ENCODE measurements around the gene C11orf71.

The C11orf71 gene

DNA sequence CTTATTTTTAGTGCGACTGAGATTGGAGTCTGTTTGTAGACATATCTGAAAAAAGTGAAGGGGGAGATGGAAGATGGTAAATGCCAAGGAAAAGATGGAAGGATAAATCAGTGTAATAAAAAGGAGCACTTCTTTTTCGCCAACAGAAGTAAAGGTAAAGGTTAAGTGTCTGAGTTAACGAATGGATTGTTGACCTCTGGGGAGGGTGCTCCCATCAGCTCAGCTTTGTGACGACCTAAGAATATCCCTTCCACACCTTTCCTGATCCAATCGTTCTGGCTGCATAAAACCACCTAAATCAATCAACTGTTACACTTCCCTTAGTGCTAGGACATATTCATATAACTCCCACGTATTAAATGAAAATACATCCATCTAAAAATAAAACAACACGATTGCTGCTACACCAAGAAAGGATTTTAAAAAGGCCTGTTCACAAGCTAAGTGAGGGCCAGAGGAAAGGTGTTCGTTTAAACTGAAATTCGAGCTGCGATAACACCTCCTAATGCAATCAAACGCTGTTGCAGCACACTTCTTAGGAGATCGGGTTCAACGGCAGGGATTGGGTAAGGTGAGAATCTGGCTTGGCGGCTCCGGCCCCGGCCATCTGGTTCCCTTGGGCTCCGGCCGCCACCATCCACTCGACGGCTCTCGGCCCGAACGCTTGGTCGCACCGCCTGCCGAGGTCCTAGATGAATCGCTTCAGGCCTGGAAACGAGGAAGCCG is 658 bp downstream of the C11orf71 start:
- DNase-seq (ENCODE audit: low read depth in 2 of 2): no peak

DNA sequence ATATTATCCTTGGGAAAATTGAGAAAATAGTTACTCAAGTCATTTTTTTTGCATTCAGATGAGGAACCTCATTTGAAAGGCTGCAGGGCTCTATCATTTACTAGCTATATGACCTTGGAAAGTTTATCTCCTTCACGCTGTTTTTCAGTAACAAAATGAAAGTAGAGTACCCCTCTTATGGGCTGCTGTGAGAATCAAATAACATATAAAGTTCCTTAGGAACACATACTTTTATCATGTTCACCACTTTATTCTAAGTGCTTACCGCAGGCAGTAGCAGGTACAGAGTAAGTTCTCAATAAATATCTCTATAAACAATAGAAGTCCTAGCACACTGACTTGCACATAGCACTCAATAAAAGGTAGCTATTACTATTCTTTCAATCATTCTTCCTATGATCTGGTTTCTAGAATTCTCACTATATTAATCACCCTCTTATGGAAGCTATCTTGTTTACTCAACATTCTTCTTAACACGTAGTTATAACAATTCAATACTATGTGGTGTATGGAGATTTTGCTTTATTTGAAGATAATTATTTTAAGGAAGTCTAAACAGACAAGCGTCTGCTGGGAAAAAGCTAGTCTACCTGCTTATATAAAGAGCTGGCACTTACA is 1.9 kb downstream of the C11orf71 start:
- no peak for DNase-seq (ENCODE audit: low read depth in 2 of 2)

DNA sequence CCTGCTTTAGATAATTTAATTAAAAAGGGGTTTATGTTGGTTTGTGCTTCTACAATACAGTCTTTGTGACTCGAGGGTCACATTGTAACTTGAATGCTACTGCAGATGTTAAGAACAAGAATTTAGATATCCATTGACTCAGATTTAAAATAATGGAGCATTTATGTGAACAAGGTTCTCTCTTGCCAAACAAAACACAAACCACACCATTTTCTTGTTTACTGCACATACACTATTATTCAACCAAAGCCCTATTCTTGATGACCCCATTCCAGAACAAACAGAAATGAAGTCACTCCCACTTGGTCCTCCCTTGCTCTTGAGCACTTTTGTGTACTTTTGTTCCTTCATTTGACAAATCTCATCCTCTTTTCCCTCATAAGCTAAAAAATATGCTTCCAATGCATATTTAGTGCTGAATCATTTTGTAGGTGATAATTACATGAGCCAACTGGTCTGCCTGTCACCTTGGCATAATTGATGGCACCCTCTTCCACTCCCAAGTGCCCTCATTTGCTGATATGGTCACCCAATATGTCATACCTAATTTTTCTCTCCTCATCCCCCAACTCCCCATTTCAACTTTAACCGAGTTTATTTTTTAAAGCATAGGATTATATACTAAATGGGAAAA is 2.8 kb downstream of the C11orf71 start:
- DNase-seq (ENCODE audit: low read depth in 2 of 2): no peak

DNA sequence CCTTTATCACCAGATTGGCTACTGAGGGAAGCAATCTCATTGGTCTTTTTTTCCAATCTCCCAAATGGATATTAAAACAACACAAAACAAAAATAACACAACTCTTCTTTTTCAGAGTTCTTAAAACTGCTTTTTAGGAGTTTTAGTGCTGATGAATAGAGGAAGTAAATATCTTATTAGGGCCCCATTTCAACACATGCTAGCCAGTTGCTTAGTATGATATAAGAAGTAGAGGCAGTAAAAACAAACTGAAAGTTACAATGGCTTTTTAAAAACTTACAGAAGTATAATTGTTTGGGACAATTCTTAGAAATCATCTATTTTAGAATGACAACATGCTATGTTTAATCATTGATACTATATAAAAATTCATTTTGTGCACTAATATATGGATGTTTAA is 3.4 kb downstream of the C11orf71 start:
- no peak for DNase-seq (ENCODE audit: low read depth in 2 of 2)

DNA sequence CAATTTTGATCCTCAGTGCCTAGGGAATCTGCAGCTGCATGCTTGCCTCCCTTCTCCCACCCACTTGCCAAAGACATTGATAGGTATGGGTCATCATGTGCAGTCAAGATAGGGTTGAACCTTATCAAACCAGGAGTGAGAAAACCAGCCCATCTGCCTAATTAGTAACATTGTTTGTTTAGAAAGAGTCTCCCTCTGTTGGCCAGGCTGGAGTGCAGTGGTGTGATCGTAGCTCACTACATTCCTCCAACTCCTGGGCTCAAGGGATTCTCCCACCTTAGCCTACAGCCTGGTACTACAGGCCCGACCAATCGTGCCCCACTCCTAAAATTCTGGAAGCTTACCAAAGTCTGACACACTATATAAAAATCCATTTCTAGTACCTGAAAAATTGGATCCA is 4.6 kb downstream of the C11orf71 start:
- no peak for DNase-seq (ENCODE audit: low read depth in 2 of 2)

DNA sequence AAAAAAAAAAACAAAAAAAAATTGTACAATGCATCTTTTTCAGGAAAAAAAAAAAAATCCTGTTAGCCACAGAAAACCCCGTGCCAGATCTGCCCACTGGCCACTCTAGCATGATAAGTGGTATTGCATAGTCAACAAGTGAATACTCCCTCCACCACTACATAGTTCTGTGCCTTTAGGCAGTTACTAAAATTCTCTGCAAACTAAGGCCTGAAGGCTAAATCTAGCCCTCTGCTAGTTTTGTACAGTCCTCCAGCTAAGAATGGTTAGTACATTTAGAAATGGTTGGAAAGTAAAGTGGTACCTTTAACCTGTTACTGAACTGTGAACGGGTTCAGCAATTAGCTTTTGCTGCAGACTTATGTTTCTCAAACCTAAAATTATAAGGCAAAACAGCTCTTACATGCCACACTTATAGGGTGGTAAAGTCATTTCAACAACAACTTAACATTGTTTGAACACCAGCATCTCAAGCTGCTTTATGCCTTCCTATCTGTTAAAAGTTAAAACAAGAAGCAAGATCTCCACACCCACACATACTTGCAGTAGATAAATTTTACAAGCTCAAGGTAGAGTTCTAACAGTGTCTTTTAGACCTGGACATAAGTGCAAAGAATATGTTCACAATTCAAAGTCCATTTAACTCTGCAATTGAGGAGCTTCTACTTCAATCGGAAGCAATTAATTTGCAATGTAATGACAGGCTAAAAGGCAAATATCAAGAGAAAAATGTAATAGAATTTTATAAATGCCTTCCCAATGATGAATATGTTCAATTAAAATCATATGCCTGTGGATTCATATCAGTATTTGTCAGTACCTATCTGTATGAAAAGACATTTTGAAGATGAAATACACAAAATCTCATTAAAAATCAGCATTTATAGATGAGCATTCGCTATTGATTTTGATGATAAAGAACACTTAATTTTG is 7.3 kb downstream of the C11orf71 start:
- no peak for DNase-seq (ENCODE audit: low read depth in 2 of 2)

DNA sequence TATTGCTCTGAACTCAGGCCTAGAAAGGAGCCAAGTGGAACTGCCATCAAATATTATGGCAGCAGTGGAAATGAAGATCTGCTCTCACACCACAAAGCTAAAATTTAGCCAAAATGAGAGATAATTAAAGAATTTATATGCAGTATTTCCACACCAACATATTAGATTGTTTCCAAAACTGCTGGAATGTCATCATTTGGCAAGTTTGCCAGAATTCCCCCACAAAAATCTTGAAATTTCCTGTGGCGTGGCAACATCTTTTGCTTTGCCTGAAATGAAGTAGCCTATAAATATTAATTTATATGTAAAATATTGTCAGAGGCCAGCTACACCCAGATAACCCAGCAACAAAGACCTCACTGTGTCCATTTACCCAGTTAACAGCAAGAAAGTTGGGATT is 13.8 kb downstream of the C11orf71 start:
- DNase-seq (ENCODE audit: low read depth in 2 of 2): no peak

DNA sequence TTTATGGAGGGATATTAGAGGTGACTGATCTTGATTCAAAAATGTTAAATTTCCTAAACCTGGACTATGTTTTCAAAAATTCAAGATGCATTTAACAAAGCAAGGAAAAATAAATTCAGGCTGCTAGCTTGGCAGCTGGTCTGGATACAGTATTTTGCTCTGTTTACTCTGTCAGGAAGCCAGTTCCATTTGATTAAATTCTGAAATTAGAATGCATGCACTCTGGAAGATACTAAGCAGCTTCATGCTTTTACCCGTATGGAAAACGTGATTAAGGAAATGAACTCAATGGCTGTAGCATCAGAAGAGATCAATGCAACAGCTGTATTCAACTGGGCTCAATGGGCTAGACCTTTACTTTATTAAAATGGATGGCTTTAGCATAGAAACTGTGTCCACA is 14.2 kb downstream of the C11orf71 start:
- DNase-seq (ENCODE audit: low read depth in 2 of 2): no peak

DNA sequence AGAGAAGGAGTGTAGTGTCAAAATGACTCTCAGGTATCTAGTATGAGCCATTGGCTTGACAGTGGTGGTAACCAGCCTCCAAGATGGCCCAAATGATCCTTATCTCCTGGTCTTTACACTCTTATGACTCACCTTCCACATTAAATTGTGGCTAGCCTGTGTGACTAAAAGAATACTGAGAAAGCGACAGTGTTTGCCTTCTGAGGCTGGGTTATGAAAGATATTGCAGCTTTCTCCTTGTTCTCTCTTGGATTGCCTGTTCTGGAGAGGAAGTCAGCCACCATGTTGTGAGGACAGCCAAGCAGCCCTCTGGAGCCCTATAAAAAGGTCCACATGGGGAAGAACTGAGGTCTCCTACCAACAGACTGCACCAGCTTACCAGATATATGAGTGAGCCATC is 15.8 kb downstream of the C11orf71 start:
- no peak for DNase-seq (ENCODE audit: low read depth in 2 of 2)

DNA sequence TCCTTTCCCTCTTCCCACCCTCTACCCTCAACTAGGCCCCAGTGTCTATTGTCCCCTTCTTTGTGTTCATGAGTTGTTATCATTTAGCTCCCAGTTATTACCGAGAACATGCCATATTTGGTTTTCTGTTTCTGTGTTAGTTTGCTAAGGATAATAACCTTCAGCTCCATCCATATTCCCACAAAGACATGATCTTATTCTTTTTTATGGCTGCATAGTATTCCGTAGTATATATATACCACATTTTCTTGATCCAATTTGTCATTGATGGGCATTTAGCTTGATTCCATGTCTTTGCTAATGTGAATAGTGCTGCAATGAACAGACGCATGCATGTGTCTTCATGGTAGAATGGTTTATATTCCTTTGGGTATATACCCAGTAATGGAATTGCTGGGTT is 17.8 kb downstream of the C11orf71 start:
- no peak for DNase-seq (ENCODE audit: low read depth in 2 of 2)

DNA sequence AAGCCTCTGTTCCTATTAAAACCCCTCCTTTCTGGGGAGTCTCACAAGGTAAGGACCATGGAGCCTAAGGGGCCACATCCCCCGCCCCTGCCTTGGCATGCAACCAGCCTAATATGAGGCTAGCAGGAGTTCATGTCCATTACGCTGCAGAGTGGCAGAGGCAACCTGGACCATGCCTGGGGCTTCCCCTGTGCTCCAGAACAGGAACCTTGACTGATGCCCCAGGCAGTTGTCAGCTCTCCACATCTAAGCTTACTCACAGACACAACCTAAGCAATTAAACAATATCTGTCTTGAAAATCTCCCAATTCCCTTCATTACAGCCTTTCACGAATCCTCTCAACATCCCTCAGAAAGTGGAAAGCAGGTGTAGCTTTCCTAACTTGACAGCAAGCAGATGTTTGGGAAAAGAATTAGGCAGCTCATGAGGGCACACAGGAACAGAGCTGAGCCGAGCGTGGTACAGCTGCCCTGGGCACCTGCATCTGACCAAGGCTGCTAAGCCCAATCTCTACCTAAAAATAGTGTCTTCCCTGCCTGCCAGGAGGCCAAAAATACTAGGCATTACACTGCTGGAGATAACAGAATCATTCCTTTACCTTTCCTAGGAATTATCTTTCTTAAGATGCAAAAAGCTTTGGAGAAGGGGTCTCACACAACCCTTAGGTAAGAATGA is 20.8 kb downstream of the C11orf71 start:
- no peak for DNase-seq (ENCODE audit: low read depth in 2 of 2)

DNA sequence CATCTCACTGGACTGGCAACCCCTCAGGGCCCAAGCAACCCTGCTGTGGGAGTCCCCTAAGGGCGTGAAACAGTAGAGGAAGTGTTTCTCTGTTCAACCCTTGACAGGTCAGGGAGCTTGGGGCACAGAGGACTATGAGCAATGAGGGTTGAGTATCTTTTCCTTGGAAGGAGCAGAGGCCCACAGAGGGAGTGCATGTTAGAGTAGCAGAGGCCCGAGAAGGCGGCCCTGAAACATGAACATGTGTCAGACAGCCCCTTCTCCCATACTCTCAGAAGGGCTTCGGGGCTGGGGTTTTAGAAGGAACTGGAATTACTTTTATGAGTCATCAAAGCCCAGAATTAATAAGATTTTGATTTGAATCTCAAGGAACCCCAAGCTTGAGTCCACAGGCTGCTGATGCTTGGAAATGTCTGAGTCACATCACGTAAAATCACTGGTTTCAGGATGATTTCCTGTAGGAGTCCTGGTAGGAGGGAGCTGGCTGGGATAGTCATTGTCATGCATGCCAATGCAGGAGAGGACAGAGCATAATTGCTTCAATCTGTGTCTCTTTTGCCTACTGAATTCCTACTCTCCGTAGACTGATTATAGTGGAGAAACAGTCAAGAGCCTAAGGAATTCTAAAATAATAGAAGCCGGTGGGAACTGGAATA is 22.6 kb downstream of the C11orf71 start:
- no peak for DNase-seq (ENCODE audit: low read depth in 2 of 2)

DNA sequence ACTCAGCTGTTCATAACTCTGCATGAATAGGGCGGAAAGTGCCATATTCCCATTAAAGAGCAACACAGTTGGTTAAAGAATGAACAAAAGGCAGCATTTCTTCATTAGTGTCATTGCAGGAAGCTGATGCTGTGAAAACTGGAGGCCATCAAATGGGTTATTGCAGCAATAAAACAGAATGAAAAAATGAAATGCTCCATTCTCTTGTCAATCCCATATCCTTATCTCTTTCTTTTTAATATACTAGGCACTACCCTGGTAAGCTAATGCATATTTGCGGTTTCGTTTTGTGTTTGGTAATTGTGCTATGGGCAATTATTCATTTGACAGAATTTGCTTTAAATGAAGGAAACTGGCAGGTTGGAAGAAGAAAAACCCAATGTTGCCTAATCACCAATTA is 25.3 kb downstream of the C11orf71 start:
- no peak for DNase-seq (ENCODE audit: low read depth in 2 of 2)

DNA sequence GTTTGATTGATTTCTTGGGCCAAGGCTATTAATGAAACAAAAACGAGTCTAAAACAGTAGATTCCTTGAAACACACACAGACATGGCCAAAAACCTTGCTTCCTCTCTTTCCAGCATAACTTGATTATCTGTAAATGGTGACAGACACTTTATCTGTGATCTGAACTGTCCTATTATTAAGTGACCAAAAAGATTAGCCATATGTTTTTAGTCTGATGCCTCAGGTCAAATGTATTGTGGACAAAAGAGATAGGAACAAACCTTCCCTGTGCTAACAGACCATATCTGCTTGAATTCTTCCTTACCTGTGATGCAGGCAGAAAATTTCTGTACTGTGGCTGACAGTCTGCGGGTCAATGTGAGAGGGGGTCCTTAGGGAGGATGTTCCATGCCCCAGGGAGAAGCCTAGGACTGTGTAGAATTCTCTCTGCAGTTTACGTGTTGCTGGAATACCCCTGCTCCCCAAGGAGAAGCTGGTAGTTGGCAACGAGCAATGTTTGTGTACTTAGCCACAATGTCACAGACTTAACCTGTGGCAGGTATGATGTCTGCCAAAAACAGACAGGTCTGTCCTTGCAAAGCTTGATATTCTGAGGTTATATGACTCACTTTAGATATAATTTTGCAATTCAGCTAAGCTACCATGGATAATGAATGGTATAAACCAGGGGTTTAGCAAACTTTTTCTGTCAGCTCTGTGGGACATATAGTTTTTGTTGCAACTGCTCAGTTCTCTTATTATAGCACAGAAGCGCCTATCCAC is 31.2 kb downstream of the C11orf71 start:
- no peak for DNase-seq (ENCODE audit: low read depth in 2 of 2)

DNA sequence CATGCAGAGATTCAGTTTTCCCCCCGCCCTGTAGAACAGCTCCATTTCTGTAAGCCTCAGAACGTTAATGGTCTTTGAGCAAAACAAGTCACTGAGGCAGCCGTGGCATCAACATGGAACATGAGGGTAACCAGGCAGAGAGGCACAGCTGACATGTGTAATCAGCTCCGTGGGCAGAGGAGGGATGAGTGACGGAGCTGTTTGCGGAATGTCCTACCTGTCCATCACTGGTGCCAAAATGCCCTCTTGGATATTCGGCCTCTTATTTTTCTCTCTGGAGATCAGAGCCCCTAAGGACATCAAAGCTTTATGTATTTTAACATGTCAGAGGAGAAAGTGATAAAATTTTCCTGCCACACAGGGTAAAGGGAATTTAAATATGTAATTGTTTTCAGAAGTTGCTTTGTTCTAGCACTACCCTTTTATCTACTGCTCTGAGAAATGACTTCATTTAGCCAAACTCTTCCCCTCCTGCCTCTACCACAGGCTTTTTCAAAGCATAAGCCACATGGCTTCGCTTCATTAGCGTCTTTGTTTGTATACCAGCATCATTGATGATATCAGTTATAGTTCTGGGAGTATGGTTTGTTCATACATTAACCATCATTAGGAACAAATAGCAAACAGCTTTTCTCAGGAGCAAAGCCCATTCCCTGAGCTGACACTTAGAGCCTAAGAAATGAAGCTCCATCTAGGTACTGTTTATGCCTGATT is 32.9 kb downstream of the C11orf71 start:
- no peak for DNase-seq (ENCODE audit: low read depth in 2 of 2)

DNA sequence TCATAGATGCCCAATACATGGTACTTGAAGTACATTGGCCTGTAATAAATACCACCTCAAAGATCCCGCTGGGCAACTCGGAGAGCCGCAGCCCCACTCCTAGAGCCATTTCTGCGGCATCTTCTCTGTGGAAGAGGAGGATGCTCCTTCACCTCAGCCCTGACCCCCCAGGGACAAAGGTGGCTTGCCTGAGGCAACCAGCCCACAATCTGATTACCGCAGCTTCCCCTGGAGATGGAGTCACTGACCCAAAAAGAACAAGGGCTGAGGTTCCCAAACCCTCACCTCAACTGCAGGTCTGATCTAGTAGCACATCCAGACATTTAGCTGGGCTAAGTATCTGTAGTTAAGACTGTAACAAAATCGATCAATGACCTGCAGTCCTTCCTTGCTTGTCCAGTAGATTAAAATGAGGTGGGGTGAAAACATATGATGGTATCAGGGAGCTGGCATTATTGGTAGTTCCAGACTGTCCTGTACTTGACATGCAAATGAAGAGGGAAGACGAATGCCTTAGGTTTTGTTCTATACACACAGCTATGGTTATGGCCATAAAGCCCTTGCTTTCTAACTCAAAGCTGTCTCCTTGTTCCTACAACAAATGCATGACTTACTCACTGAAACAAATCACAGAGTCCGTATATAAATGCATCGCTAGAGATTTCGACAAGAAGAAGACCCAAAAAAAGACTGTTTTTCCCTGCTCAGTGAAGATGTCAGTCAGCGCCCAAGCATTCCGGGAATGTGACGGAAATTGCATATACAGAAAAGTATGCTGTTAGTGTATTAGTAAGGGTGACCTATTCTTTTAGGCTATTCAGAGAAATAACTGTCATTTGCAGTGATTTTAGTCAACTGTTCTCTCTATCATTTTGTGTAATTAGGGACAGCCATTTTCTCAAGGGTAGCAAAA is 33.7 kb downstream of the C11orf71 start:
- no peak for DNase-seq (ENCODE audit: low read depth in 2 of 2)

DNA sequence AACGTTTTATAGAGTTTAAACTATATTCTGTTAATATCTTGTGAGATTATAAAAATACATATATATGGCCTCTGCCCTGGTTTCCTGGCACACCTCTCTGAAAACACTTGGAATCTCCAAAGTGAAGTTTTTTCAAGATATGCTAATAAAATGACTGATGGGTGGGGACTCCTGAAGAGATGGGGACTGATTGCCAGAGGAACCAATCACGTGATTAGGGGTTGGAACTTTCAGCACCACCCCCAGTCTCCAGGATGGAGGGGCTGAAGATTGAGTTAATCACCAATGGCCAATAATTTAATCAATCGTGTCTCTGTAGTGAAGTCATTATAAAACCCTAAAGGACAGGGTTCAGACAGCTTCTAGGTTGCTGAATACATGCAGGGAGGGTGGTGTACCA is 37.4 kb downstream of the C11orf71 start:
- DNase-seq (ENCODE audit: low read depth in 2 of 2): no peak

DNA sequence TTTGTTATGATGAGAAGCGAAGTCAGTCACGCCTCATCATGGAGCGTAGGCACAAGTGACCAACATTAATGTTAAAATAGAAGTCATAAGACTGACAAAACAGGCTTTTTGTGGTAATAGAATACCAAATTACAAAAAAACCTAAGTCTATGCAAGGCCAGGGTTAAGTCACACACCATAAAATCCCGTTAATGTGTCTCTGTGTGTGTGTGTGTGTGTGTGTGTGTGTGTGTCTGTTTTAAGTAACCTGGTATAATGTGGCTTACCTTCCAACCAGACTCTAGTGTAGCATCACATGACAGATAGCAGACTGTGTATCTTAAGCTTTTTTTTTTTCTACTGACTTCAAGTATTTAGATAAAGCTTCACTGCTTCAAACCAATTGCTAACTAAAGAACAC is 38.0 kb downstream of the C11orf71 start:
- DNase-seq (ENCODE audit: low read depth in 2 of 2): no peak

DNA sequence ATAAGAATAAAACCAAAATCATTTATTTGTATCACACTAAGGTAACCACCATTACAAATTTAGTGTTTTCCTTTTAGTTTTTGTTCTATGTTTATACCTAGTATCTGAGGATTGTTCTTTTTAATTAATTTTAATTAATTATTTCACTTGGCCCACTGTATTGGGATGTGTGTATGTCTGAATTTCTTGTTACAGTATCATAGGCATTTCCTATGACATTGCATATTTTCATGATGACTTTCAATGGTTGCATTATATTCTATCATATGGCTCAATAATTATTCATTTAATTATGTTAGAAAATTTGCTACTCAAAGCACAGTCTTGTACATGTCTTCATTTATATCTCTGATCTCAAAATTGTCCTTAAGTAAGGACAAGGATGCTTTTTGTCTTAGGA is 41.0 kb downstream of the C11orf71 start:
- no peak for DNase-seq (ENCODE audit: low read depth in 2 of 2)
